SU-DHL-6 (cell line): ENCODE data around the gene GJA9.

Experiments used
- H2AFZ ChIP-seq: fragments of 200-600 bp; sonication (generic); 2 replicates; pipeline ENCODE4 v1.6.1; 2014; ENCODE audit warnings: low read depth, mild to moderate bottlenecking, moderate library complexity, mixed read lengths, antibody characterized with exemption, low read length; ENCODE audit not compliant: severe bottlenecking
- H3F3A ChIP-seq: fragments of 200-600 bp; shearing (Covaris generic); 2 replicates; pipeline ENCODE4 v1.6.0; 2016; ENCODE audit warnings: antibody characterized with exemption, mild to moderate bottlenecking; ENCODE audit not compliant: insufficient read depth
- H3K27ac ChIP-seq: fragments of 200-600 bp; sonication (generic); 2 replicates; pipeline ENCODE4 v1.5.1; 2016; ENCODE audit warnings: low read depth, mild to moderate bottlenecking, low read length, moderate library complexity, mixed read lengths
- H3K27me3 ChIP-seq: fragments of 200-600 bp; sonication (generic), shearing (Covaris generic); 2 replicates; pipeline ENCODE4 v1.6.0; 2014; ENCODE audit warnings: mild to moderate bottlenecking, low read length
- H3K36me3 ChIP-seq: fragments of 200-600 bp; sonication (generic); 2 replicates; pipeline ENCODE4 v1.6.1; 2014; ENCODE audit warnings: mild to moderate bottlenecking, low read length, mixed read lengths
- H3K4me2 ChIP-seq: fragments of 300-600, 200-600 bp; shearing (Covaris generic), sonication (generic); 2 replicates; pipeline ENCODE4 v1.6.0; 2014; ENCODE audit warnings: low read length, low read depth, mild to moderate bottlenecking; ENCODE audit not compliant: poor library complexity, severe bottlenecking
- H3K4me3 ChIP-seq: fragments of 200-600 bp; sonication (generic); 2 replicates; pipeline ENCODE4 v1.5.1; 2014; ENCODE audit warnings: antibody characterized with exemption, low read length, mild to moderate bottlenecking, mixed read lengths; ENCODE audit not compliant: insufficient read depth, poor library complexity, severe bottlenecking
- H3K79me2 ChIP-seq: fragments of 200-600 bp; sonication (generic); 2 replicates; pipeline ENCODE4 v1.6.1; 2014; ENCODE audit warnings: mild to moderate bottlenecking, low read length, moderate library complexity; ENCODE audit not compliant: insufficient read depth
- H3K9ac ChIP-seq: fragments of 200-600 bp; sonication (generic); 2 replicates; pipeline ENCODE4 v1.7.0; 2014; ENCODE audit warnings: mild to moderate bottlenecking, low read length
- H3K9me2 ChIP-seq: fragments of 200-600 bp; sonication (generic); replicated peaks from 2 replicates; pipeline ENCODE4 v1.6.1; 2014; ENCODE audit warnings: low read length; ENCODE audit not compliant: insufficient read depth
- H3K9me3 ChIP-seq: fragments of 200-600 bp; sonication (generic); 2 replicates; pipeline ENCODE4 v1.6.1; 2014; ENCODE audit warnings: low read length, mixed read lengths; ENCODE audit not compliant: insufficient read depth
- H4K20me1 ChIP-seq: fragments of 200-600 bp; sonication (generic); 2 replicates; pipeline ENCODE4 v1.6.1; 2014; ENCODE audit warnings: low read depth, mild to moderate bottlenecking, antibody characterized with exemption, low read length, moderate library complexity, mixed read lengths
- CTCF ChIP-seq: fragments of 200-600 bp; sonication (generic); IDR thresholded peaks from one replicate; pipeline ENCODE4 v1.5.1; 2017; ENCODE audit warnings: antibody characterized with exemption, mild to moderate bottlenecking, low read length, moderate library complexity; ENCODE audit not compliant: insufficient read depth, poor library complexity, severe bottlenecking
- EZH2phosphoT487 ChIP-seq: fragments of 200-600 bp; sonication (generic), shearing (Covaris generic); conservative IDR thresholded peaks from 2 replicates; pipeline ENCODE4 v1.6.1; 2018; ENCODE audit warnings: mild to moderate bottlenecking, antibody characterized with exemption, low read length, moderate library complexity, mixed read lengths

Gene GJA9

GRCh38 chr1:38885092-38885491 is 3.7 kb upstream of the GJA9 start:
- H3K9me2 ChIP-seq: no peaks in the 10 kb centered on the region
- no peaks in the 10 kb centered on the region for H3K9me3 ChIP-seq
- no peak overlapping the region for H3K4me2 ChIP-seq
- H3K27ac ChIP-seq: no peak overlapping the region
- no peak overlapping the region for H2AFZ ChIP-seq
- H3K36me3 ChIP-seq: no peaks in the 10 kb centered on the region
- no peaks in the 10 kb centered on the region for H3F3A ChIP-seq
- no peaks in the 10 kb centered on the region for H3K27me3 ChIP-seq
- TF ChIP-seq CTCF: no peak
- no peak for TF ChIP-seq EZH2phosphoT487
- H4K20me1 ChIP-seq: no peaks in the 10 kb centered on the region
- H3K9ac ChIP-seq: no peak overlapping the region
- H3K79me2 ChIP-seq: no peaks in the 10 kb centered on the region
- H3K4me3 ChIP-seq: no peak overlapping the region

GRCh38 chr1:38875811-38876210 is 5.6 kb downstream of the GJA9 start:
- H3K4me2 ChIP-seq: no peak overlapping the region
- H3F3A ChIP-seq: no peaks in the 10 kb centered on the region; the same call in 1 of the 2 replicates
- no peak overlapping the region for H2AFZ ChIP-seq
- peaks cover 9% of the 10 kb centered on the region; the same call in 1 of the 2 replicates for H3K79me2 ChIP-seq
- H3K36me3 ChIP-seq: no peaks in the 10 kb centered on the region
- no peak overlapping the region for H3K27ac ChIP-seq
- no peaks in the 10 kb centered on the region for H3K9me2 ChIP-seq
- no peaks in the 10 kb centered on the region for H3K27me3 ChIP-seq
- TF ChIP-seq EZH2phosphoT487 (no peak), CTCF (no peak)
- no peaks in the 10 kb centered on the region for H3K9me3 ChIP-seq
- H4K20me1 ChIP-seq: no peaks in the 10 kb centered on the region
- no peak overlapping the region for H3K4me3 ChIP-seq
- H3K9ac ChIP-seq: no peak overlapping the region

- H4K20me1 ChIP-seq: no peaks in the 10 kb centered on the region
- H3K36me3 ChIP-seq: no peaks in the 10 kb centered on the region
- no peak within 1 kb of the TSS; the same call in 1 of the 2 replicates for H3K27ac ChIP-seq
- H3K9ac ChIP-seq: peak within 1 kb of the TSS; percentile 92
- H3F3A ChIP-seq: no peaks in the 10 kb centered on the region; the same call in 1 of the 2 replicates
- TF ChIP-seq EZH2phosphoT487: no peak
- no peak for TF ChIP-seq CTCF
- peak within 1 kb of the TSS; percentile 87 for H2AFZ ChIP-seq
- H3K9me3 ChIP-seq: no peaks in the 10 kb centered on the region
- peak within 1 kb of the TSS; percentile 93 for H3K4me2 ChIP-seq
- peak within 1 kb of the TSS; percentile 92 for H3K4me3 ChIP-seq
- H3K27me3 ChIP-seq: no peaks in the 10 kb centered on the region
- H3K9me2 ChIP-seq: no peaks in the 10 kb centered on the region
- H3K79me2 ChIP-seq: peaks cover 11% of the 10 kb centered on the region; the same call in 1 of the 2 replicates
Observed at GRCh38 chr1:38873027-38873969, 8.1 kb downstream of the GJA9 start, which contains the start of gene MYCBP. Gene MYCBP, minus strand, starts transcription at chr1:38873348. Its CDS starts 43 bp downstream, at chr1:38873305.
